HG03060 (cell line): ENCODE results near the gene NDFIP1.
"Not testable (repeated sequence)": the region's sequence is repeated elsewhere in the genome, so short reads cannot be mapped to it uniquely, and the experiment has no call there.

Experiments used
- ATAC-seq: cut with Tn5 transposase; IDR thresholded peaks from one replicate; pipeline ENCODE4 v1.9.1; 2021; ENCODE audit warnings: low read depth, moderate number of reproducible peaks; ENCODE audit not compliant: unreplicated experiment

The NDFIP1 gene

DNA sequence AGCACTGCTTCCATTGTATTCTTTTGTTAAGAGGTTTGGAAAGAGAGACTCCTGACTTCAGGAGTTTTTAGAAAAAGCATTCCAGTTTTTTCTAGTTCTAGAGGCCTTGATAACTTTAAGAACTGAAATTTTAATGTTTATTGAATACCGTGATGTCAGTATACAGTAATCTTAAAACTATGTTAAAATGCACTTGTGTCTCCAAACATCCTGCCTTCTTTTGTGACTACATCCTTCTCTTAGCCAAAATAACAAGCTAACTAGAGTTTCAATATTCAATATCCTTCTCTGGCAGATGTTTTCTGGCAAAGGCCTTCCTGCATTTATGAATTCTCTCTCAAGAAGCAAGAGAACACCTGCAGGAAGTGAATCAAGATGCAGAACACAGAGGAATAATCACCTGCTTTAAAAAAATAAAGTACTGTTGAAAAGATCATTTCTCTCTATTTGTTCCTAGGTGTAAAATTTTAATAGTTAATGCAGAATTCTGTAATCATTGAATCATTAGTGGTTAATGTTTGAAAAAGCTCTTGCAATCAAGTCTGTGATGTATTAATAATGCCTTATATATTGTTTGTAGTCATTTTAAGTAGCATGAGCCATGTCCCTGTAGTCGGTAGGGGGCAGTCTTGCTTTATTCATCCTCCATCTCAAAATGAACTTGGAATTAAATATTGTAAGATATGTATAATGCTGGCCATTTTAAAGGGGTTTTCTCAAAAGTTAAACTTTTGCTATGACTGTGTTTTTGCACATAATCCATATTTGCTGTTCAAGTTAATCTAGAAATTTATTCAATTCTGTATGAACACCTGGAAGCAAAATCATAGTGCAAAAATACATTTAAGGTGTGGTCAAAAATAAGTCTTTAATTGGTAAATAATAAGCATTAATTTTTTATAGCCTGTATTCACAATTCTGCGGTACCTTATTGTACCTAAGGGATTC lies 43.1 kb downstream of the NDFIP1 start:
- ATAC-seq, result no peak

DNA sequence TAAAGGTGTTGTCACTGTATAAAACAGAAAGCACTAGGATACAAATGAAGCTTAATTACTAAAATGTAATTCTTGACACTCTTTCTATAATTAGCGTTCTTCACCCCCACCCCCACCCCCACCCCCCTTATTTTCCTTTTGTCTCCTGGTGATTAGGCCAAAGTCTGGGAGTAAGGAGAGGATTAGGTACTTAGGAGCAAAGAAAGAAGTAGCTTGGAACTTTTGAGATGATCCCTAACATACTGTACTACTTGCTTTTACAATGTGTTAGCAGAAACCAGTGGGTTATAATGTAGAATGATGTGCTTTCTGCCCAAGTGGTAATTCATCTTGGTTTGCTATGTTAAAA lies 43.8 kb downstream of the NDFIP1 start:
- ATAC-seq, result no peak

DNA sequence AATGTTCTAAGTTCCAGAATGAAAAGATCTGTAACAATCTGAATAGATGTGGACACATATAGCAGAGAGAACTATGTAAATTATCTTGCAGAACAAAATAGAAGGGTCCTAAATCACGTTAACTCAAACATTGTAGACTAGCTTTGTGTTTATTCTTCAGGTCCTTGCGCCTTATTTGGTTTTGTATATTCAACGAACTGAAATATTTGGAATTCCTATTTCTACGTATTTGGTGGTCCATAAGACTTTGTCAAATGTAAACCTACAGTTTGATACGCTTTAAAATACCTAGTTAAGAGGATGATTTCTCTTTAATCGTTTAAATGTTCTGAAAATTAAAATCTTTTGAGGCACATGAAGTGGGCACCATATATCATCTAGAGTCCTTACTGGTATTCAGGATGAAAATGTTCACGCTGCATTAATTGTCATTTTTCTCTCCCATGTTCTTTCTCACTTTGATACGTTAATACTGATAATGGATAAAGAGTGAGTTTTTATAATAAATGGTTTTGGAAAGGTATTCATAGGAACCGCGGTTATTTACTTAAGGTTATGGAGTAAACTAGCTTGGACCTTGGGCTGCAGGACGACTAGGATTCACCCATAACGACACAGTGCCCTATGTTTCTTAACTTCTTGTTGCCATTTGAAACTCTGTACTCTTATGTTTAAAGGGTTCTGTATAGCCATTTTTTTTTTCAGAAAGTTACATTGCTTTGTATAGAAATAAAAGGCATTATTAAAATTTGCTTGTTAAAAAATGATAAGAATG lies 45.3 kb downstream of the NDFIP1 start:
- no peak for ATAC-seq

DNA sequence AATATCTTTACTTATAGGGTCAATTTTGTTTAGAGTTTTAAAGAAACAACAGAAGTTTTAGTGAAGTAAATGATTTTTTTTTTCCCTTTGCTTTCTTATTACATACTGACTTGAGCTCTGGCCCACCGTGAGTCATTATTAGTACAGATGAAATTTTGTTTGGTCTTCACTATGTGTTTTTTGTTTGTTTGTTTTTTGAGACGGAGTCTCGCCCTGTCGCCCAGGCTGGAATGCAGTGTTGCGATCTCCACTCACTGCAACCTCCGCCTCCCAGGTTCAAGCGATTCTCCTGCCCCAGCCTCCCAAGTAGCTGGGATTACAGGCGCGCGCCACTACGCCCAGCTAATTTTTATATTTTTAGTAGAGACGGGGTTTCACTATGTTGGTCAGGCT lies 45.9 kb downstream of the NDFIP1 start:
- ATAC-seq, result not testable (repeated sequence)

DNA sequence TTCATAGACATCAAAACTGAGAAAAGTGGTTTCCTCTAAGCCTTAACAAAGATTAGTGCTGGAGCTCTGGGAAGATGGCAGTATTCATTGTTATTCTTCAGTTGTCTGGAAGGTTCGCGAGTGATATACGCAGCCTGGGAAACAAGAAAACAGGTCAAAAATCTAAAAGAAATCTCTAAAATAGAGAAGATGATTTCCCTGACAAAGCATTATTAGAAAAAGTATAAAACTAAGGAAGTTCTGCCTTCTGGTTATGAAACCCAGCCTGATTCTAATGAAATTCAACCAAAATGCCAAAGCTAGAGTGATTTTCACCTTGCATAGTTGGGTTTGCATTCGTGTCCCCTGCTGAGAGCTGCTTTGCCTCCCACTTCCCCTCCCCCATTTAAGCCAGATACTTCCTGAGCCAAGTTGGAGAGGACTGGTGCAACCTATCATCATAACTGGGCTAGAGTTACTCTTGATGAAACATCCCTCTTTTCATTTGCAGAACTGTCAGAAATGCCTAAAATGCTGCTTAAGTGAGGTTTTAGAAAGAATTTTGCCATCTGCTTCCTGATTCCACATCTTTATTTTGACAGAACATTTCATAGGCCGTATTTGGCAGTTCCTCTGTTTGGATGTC lies 48.4 kb downstream of the NDFIP1 start:
- no peak for ATAC-seq

DNA sequence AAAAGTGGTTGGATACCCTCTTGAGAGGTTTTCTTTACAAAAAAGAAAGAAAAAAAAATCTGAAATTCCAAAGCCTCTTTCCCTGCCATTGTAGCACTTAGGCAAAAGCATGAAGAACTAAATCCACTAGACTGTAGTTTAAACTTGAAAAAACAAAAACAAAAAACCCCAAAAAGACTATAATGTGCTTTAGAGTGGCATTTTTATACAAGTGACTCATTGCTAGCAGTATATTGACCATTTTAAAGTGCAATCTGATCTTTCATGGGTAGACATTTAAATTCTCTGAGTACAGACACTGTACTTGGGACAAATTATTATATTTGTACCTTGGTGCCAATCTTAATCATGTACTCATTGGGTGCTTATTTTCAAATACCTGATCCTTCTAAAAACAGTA lies 50.8 kb downstream of the NDFIP1 start:
- ATAC-seq, result no peak

DNA sequence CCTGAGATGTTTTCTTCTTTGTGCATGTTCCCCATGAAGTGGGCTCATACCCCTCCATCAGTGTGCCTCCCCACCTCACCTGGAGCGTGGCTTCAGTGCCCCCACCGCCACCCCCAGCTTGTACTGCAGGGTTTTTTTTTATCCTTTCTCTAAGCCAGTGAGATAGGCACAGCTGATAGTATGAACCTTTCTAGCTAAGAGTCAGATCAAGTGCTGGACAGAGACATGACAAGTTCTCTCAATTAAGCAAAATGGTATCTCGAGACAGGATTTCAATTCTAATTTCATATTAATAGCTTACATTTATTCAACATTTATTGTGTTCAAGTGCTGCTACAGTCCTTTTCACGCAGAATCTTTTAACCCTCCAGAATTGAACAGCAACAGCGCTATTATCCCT lies 55.7 kb downstream of the NDFIP1 start:
- ATAC-seq, result no peak

DNA sequence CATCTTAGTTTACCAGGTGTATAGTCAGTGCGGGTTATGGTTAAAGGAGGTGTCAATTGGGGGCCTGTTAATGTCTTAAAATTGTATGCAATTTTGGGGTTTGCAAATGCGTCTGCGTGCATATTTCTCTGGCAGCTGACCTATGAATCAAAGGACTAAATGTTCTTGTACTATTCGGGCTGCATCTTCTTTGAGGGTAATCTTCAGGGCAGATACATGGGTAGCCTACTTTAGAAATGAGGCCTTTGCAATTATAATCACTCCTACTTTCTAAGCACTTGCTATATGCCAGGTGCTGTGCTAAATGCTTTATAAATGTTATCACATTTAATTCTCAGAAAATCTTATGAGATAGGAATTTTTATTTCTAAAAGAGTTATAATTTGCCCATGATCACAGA lies 58.2 kb downstream of the NDFIP1 start:
- ATAC-seq, result no peak

DNA sequence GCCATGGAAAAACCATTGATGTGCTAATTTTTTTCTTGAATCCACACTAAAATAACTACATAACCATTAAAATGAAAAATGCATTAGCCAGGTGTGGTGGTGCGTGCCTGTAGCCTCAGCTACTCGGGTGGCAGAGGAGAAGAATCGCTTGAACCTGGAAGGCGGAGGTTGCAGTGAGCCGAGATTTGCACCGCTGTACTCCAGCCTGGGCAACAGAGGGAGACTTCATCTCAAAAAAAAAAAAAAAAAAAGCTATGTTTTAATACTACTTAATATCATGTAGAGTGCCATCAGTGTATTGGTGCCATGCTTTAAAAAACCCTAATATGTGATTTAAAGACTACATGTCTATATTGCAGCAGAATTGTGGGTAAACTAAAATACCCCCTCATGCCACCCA lies 58.9 kb downstream of the NDFIP1 start:
- no peak for ATAC-seq

DNA sequence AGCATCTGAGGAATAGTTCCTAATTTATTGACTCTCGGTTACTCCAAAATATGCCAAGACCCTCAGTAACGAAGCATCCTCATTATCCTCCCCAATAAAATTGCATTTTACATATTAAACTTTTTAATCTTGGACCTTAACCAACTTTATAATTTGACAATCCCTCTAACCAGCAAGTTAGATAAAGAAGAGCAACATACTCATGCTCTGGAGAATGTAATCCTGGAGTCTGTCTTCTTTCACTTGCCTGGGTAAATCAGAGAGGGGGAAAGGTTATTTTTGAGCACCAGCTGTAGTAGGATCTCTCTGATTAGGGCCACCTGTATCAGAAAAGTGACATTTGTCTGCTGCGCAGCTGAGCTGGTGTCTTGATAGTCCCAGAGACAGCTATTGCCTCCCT lies 59.8 kb downstream of the NDFIP1 start:
- no peak for ATAC-seq

DNA sequence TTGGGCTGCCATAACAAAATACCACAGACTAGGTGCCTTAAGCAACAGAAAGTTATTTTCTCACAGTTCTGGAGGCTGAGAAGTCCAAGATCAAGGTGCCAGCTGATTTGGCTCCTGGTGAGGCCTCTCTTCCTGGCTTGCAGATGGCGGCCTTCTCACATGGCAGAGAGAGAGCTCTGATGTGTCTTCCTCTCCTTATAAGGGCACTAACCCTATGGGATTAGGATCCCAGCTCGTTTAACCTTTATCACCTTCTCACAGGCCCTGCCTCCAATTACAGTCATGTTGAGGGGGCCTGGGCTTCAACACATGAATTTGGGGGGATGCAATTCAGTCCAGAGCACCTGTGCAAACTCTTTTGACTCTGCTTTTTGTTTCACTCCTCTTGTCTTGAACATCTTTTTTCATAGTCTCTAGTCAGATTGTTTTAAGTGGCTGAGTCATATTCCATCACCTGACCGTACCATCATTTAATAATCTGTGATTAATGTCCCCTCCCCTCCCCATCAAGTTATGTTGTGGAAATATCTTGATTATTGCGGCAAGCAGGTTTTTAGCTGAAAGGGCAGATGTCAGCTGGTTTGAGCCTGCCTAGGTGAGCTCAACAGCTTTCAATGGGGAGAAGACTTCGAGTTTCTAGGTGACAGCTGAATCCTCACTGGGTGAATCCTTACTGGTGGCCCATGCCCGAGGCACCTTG lies 61.8 kb downstream of the NDFIP1 start:
- no peak for ATAC-seq

DNA sequence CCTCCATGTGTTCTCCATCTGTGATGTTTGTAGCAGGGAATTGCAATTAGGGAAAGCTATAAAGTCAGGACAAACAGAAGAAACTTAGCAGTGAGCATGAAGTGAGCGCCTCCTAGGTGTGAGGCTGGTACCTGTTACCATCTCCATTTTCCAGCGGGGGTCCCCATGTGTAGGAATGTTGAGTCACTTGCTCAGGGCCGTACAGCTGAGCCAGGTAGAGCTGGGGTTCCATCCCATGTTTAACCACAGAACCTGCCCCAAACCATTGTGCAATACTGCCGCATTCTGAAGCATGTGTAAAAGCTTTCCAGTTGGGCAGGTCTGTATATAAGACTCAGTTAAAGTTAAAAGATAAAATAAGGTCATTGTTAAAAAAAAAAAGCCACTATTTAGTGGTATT lies 62.7 kb downstream of the NDFIP1 start:
- no peak for ATAC-seq

DNA sequence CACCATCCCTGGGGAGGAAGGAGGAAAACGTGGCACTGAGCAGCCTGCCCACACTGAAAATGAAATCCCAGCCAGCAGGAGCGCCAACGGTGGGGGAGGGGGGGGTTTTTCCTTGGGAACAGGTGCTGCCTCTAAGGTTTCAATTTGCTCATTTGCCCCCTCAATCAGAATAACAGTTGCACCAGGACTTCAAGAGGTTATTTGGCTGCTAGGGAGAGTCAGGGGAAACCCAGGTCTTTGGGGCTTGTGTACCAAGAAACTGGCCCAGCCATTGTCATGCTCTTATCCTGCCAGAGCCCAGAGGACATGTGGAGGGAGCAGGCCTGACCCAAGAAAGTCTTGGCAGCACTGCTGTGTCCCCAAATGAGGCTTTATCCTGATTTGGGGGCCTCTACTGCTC lies 66.5 kb downstream of the NDFIP1 start:
- no peak for ATAC-seq

DNA sequence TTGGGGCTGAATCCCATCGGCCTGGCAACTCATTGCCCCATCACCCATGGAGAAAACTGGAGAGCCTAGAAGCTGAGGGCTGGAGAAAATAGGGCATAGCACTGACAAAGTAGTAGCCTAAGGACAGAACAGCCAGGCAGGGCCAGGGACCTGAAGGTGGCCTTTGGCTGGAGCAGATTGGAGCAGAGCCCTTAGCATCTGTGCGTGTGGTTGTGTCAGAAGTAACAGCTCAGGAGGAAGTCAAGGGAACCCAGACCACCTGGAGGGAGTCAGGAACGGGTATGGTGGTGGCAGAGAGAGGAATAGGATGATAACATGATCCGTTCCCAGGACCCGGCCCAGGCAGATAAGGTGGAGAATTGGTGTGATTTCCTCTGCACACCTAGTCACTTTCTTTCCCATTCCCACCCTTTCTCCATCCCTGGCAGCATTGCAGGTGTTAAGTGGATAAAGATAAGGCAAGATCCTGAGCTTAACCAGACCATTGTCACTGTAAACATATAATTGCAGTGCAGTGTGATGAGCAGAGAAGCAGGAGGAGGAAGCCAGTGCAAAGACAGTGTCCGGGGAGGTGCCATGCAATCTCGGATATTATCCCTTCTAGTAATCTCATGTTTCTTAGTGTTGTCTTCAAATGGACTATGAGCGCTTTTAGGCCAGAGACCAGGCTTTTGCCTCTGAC lies 67.0 kb downstream of the NDFIP1 start:
- no peak for ATAC-seq

DNA sequence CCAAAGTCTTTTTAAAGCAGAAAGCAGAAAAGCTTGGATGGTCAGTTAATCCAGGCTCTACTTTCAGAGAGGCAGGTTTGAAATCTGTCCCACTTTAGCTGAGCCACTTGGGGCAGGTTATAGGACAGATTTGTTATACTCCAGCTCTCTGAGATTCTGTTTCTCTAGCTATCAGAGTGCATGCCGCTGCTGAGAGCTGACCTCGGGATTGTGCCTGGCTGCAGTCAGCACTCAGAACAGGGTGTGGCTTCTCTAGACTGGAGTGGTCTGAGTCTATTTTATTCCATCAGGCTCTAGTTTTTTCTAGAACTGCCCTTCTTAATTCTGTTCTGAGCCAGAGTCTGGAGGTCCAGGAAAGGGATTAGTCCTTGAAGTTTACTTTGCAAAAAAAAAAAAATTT lies 67.7 kb downstream of the NDFIP1 start:
- ATAC-seq, result no peak

DNA sequence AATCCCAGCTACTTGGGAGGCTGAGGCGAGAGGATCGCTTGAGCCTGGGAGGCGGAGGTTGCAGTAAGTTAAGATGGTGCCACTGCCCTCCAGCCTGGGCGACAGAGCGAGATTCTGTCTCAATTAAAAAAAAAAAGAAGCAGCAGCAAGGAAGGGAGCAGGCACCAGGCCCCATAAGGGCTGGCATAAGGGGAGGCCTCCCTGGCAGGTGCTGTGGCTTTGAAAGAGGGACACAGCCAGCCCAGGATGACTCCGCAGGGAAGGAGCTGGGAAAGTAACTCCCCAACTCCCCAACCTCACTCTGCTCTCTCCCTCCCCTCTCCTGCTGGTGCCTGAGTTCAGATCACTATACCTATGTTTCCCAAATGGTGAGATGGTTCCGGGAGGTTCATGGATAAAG lies 70.1 kb downstream of the NDFIP1 start:
- no peak for ATAC-seq

DNA sequence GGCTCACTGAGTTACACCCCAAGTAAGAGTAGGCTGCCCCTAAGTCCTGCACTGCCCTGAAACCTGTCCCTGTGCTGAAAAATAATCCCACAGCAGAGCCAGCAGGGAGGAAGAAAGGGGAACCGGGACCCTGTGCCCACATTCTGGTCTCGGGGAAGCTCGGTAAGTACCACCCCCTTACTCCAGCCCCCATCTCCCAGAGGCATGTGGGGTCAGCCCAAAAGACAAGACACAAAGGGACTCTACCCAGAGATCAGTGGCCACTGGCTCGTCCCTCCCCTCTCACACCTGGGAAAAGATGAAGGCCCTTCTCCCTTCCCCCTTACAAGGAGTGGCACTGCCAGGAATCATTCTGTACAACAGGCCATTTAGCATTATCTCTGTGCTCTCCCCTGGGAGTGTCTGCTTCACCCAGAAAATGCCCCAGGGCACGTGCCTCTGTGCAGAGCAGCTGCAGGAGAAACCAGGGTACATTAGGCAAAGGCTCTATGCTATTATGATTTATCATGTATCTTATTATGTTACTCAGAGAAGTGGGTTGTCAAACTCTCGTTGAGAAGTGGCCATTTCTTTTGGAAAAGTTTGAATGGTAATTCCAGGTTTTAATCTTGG lies 71.3 kb downstream of the NDFIP1 start:
- ATAC-seq, result no peak

DNA sequence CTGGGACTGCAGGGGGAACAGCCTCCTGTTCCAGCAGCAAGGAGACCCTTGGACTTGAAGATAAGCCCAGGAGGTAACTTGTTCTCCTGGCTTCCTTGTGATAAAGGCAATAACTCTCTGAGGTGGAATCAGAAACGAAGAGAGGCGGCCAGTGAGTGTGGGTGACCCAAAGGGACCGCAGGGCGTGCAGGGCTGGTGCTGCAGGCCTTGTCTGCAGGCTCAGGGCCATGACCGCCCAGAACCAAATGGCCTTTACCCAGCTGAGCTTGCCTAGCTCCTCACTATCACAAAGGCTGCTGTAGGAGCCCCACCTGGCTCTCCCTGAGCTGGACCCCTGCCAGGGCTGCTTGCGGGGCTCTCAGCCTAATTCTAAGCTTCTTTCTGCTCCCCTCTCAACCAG lies 72.5 kb downstream of the NDFIP1 start:
- no peak for ATAC-seq

DNA sequence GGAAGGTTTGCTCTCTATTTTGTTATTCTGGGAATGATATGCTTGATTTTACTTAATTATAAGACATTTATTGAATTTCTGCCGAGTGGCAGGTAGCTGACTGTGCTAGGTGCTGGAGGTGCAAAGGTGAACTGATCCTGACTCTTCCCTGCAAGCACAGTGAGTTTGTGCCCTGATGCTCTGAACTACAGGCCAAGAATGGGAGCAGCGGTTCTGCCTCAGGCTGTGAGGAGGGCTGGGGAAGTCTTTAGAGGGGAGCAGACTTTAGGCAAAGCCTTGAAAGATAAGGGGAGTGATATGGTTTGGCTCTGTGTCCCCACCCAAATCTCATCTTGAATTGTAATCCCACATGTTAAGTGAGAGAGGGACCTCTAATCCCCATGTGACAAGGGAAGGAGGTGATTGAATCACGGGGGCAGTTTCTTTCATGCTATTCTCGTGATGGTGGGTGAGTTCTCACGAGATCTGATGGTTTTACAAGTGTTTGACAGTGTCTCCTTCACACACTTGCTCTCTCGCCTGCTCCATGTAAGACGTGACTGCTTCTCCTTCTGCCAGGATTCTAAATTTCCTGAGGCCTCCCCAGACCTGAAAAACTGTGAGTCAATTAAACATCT lies 73.1 kb downstream of the NDFIP1 start:
- ATAC-seq, result no peak
